Glutamatergic neuron (in vitro differentiated cells): ENCODE results near the gene ADCY10. TPM values are rescaled to one million over a fixed set of nuclear protein-coding genes. Genes with fewer than 3 reads are reported as not detected.

Experiments
- DNase-seq: peaks from one replicate; pipeline ENCODE4 v3.0.0; 2022
- H3K27ac Mint-ChIP-seq: one replicate; pipeline ENCODE4 v1.8.0; 2020; ENCODE audit warnings: mild to moderate bottlenecking, mixed read lengths, inconsistent platforms; ENCODE audit not compliant: unreplicated experiment
- H3K27me3 Mint-ChIP-seq: one replicate; pipeline ENCODE4 v1.8.0; 2020; ENCODE audit warnings: mild to moderate bottlenecking, moderate library complexity, mixed read lengths, inconsistent platforms; ENCODE audit not compliant: unreplicated experiment
- H3K36me3 Mint-ChIP-seq: one replicate; pipeline ENCODE4 v1.8.0; 2020; ENCODE audit warnings: mild to moderate bottlenecking, mixed read lengths, inconsistent platforms; ENCODE audit not compliant: unreplicated experiment
- H3K4me1 Mint-ChIP-seq: one replicate; pipeline ENCODE4 v1.8.0; 2020; ENCODE audit warnings: mild to moderate bottlenecking, low read depth, mixed read lengths, inconsistent platforms; ENCODE audit not compliant: unreplicated experiment
- H3K4me3 Mint-ChIP-seq: one replicate; pipeline ENCODE4 v1.8.0; 2020; ENCODE audit warnings: mild to moderate bottlenecking, mixed read lengths, inconsistent platforms; ENCODE audit not compliant: unreplicated experiment
- H3K9me3 Mint-ChIP-seq: one replicate; pipeline ENCODE4 v1.8.0; 2020; ENCODE audit warnings: mild to moderate bottlenecking, moderate library complexity, mixed read lengths, inconsistent platforms; ENCODE audit not compliant: unreplicated experiment
- CTCF ChIP-seq: fragments of 200-600 bp; sonication (generic); IDR thresholded peaks from one replicate; pipeline ENCODE4 v1.5.0; 2021; ENCODE audit not compliant: partially characterized antibody, unreplicated experiment
- total RNA-seq: library from RNA; stranded (reverse); fragmentation: NEBNext Ultra II Directional; extraction: Animal tissue kit (Norgen Biotek cat#: 25700); gene quantifications from one replicate; pipeline ENCODE4 v1.2.1, GENCODE V29; 2021; ENCODE audit not compliant: unreplicated experiment

The ADCY10 gene
- total RNA-seq, 1 donor from 2014 or later, result 0.07 TPM

GRCh38 chr1:167824163-167824794, 89.7 kb downstream of the ADCY10 start:
- H3K4me1 Mint-ChIP-seq, result peaks cover 2% of the 10 kb centered on the region

GRCh38 chr1:167821969-167822685, 91.8 kb downstream of the ADCY10 start:
- no peak overlapping the region for H3K27ac Mint-ChIP-seq
- H3K4me3 Mint-ChIP-seq, result no peak overlapping the region
- H3K4me1 Mint-ChIP-seq, result peaks cover 2% of the 10 kb centered on the region
- no peak for TF ChIP-seq CTCF
- no peaks in the 10 kb centered on the region for H3K27me3 Mint-ChIP-seq
- peaks cover 2% of the 10 kb centered on the region for H3K9me3 Mint-ChIP-seq
- no peaks in the 10 kb centered on the region for H3K36me3 Mint-ChIP-seq
- no peak for DNase-seq

More at GRCh38 chr1:167824163-167824794, 89.7 kb downstream of the ADCY10 start:
- Mint-ChIP-seq H3K4me3 (no peak overlapping the region), H3K27ac (no peak overlapping the region), H3K9me3 (peaks cover 2% of the 10 kb centered on the region), H3K36me3 (no peaks in the 10 kb centered on the region), H3K27me3 (no peaks in the 10 kb centered on the region)
- DNase-seq, result no peak
- TF ChIP-seq CTCF, result no peak

- Mint-ChIP-seq H3K9me3 (peaks cover 2% of the 10 kb centered on the region), H3K27ac (no peak overlapping the region), H3K36me3 (no peaks in the 10 kb centered on the region), H3K4me3 (no peak overlapping the region), H3K4me1 (peaks cover 2% of the 10 kb centered on the region), H3K27me3 (no peaks in the 10 kb centered on the region)
- no peak for TF ChIP-seq CTCF
- DNase-seq, result no peak
Measured at GRCh38 chr1:167821356-167821685, 92.6 kb downstream of the ADCY10 start.

- Mint-ChIP-seq H3K36me3 (peaks cover 2% of the 10 kb centered on the region), H3K4me1 (peaks cover 2% of the 10 kb centered on the region), H3K9me3 (peaks cover 2% of the 10 kb centered on the region), H3K27ac (no peak overlapping the region), H3K27me3 (no peaks in the 10 kb centered on the region), H3K4me3 (no peak overlapping the region)
- no peak for DNase-seq
- no peak for TF ChIP-seq CTCF
Measured at GRCh38 chr1:167820684-167821355, 93.1 kb downstream of the ADCY10 start.
